Loucy (cell line): ENCODE data around the gene RXRA.
"Not testable (repeated sequence)": the region's sequence is repeated elsewhere in the genome, so short reads cannot be mapped to it uniquely, and the experiment has no call there.

Experiments
- H2AFZ ChIP-seq: fragments of 200-600 bp; sonication (generic); 2 replicates; pipeline ENCODE4 v1.6.0; 2016; ENCODE audit warnings: antibody characterized with exemption, mild to moderate bottlenecking, low read length, moderate library complexity
- H3F3A ChIP-seq: fragments of 200-600 bp; 2 replicates; pipeline ENCODE4 v1.6.0; 2016; ENCODE audit warnings: antibody characterized with exemption, low read depth, mild to moderate bottlenecking
- H3K27me3 ChIP-seq: fragments of 200-600 bp; sonication (generic); 2 replicates; pipeline ENCODE4 v1.6.1; 2014; ENCODE audit warnings: low read length, mild to moderate bottlenecking; ENCODE audit not compliant: insufficient read depth, poor library complexity, severe bottlenecking
- H3K36me3 ChIP-seq: fragments of 200-600 bp; sonication (generic); 2 replicates; pipeline ENCODE4 v1.6.1; 2016; ENCODE audit warnings: low read length; ENCODE audit not compliant: insufficient read depth
- H3K4me1 ChIP-seq: fragments of 200-600 bp; sonication (generic); 2 replicates; pipeline ENCODE4 v1.5.1; 2014; ENCODE audit warnings: low read length, mild to moderate bottlenecking; ENCODE audit not compliant: insufficient read depth, poor library complexity, severe bottlenecking
- H3K4me2 ChIP-seq: fragments of 200-600 bp; sonication (generic); 2 replicates; pipeline ENCODE4 v1.6.0; 2014; ENCODE audit warnings: antibody characterized with exemption, low read length, low read depth, mild to moderate bottlenecking; ENCODE audit not compliant: poor library complexity, severe bottlenecking
- H3K4me3 ChIP-seq: fragments of 200-600 bp; sonication (generic); 2 replicates; pipeline ENCODE4 v1.5.1; 2014; ENCODE audit warnings: low read length, mild to moderate bottlenecking, mixed read lengths; ENCODE audit not compliant: poor library complexity, severe bottlenecking
- H3K79me2 ChIP-seq: fragments of 200-600 bp; sonication (generic); 2 replicates; pipeline ENCODE4 v1.6.1; 2014; ENCODE audit warnings: low read length; ENCODE audit not compliant: insufficient read depth
- H3K9ac ChIP-seq: fragments of 200-600 bp; sonication (generic); 2 replicates; pipeline ENCODE4 v1.6.0; 2014; ENCODE audit warnings: mild to moderate bottlenecking, low read depth, low read length, moderate library complexity; ENCODE audit not compliant: poor library complexity, severe bottlenecking
- H3K9me2 ChIP-seq: fragments of 200-600 bp; sonication (generic); replicated peaks from 2 replicates; pipeline ENCODE4 v1.6.1; 2016; ENCODE audit warnings: low read depth, low read length, mixed read lengths
- H3K9me3 ChIP-seq: fragments of 200-600 bp; sonication (generic); 2 replicates; pipeline ENCODE4 v1.6.1; 2014; ENCODE audit warnings: mild to moderate bottlenecking, antibody characterized with exemption, low read length, low read depth; ENCODE audit not compliant: insufficient read depth
- H4K20me1 ChIP-seq: fragments of 200-600 bp; sonication (generic); 2 replicates; pipeline ENCODE4 v1.6.0; 2014; ENCODE audit warnings: antibody characterized with exemption, low read length, mild to moderate bottlenecking; ENCODE audit not compliant: insufficient read depth, poor library complexity, severe bottlenecking
- CTCF ChIP-seq: fragments of 200-600 bp; sonication (generic); conservative IDR thresholded peaks from 2 replicates; pipeline ENCODE4 v1.5.1; 2014; ENCODE audit warnings: mild to moderate bottlenecking, antibody characterized with exemption, low read length
- EZH2phosphoT487 ChIP-seq: fragments of 200-600 bp; IDR thresholded peaks from 2 replicates; pipeline ENCODE4 v1.6.1; 2018; ENCODE audit warnings: antibody characterized with exemption, mild to moderate bottlenecking, moderate library complexity, borderline replicate concordance

RXRA gene

GRCh38 chr9:134306636-134307600 lies 19.3 kb upstream of the RXRA start:
- no peak overlapping the region for H3K4me3 ChIP-seq
- no peaks in the 10 kb centered on the region for H3K79me2 ChIP-seq
- no peak overlapping the region for H3K9ac ChIP-seq
- no peak for TF ChIP-seq EZH2phosphoT487
- no peak for TF ChIP-seq CTCF
- no peaks in the 10 kb centered on the region for H3K9me2 ChIP-seq
- no peaks in the 10 kb centered on the region; the same call in 1 of the 2 replicates for H3K9me3 ChIP-seq
- H3K4me2 ChIP-seq = no peak overlapping the region
- H3K4me1 ChIP-seq = peaks cover under 1% of the 10 kb centered on the region
- H3F3A ChIP-seq = no peaks in the 10 kb centered on the region
- H4K20me1 ChIP-seq = no peaks in the 10 kb centered on the region
- H3K27me3 ChIP-seq = peaks cover 3% of the 10 kb centered on the region
- H2AFZ ChIP-seq = no peak overlapping the region
- no peaks in the 10 kb centered on the region for H3K36me3 ChIP-seq

GRCh38 chr9:134307674-134308638 lies 18.3 kb upstream of the RXRA start:
- H3K36me3 ChIP-seq = no peaks in the 10 kb centered on the region
- TF ChIP-seq CTCF (no peak), EZH2phosphoT487 (no peak)
- no peaks in the 10 kb centered on the region for H3F3A ChIP-seq
- no peaks in the 10 kb centered on the region for H3K9me2 ChIP-seq
- H3K9me3 ChIP-seq = no peaks in the 10 kb centered on the region; the same call in 1 of the 2 replicates
- H3K79me2 ChIP-seq = no peaks in the 10 kb centered on the region
- H3K4me3 ChIP-seq = no peak overlapping the region
- H3K9ac ChIP-seq = no peak overlapping the region
- H4K20me1 ChIP-seq = no peaks in the 10 kb centered on the region
- H3K4me2 ChIP-seq = no peak overlapping the region
- H3K27me3 ChIP-seq = peaks cover 4% of the 10 kb centered on the region
- no peaks in the 10 kb centered on the region for H3K4me1 ChIP-seq
- no peak overlapping the region for H2AFZ ChIP-seq

- not testable (repeated sequence) for H3K9me3 ChIP-seq, H3K9me2 ChIP-seq, H3K4me2 ChIP-seq, H4K20me1 ChIP-seq, H3K27me3 ChIP-seq, H3K9ac ChIP-seq, H3K4me1 ChIP-seq, H3K36me3 ChIP-seq, H2AFZ ChIP-seq, H3K79me2 ChIP-seq, H3F3A ChIP-seq, H3K4me3 ChIP-seq
Measured at GRCh38 chr9:134308639-134309220, 17.5 kb upstream of the RXRA start.
